GM12878 (cell line): ENCODE measurements around the gene CELF3. TPM values are rescaled to one million over a fixed set of nuclear protein-coding genes. Genes with fewer than 3 reads are reported as not detected.

Source experiments
- CHD4 ChIP-seq: fragments of 200-600 bp; sonication (generic); IDR thresholded peaks from 2 replicates; pipeline ENCODE4 v1.6.1; 2016; ENCODE audit warnings: mild to moderate bottlenecking
- EP300 ChIP-seq, 2 experiments: fragments of 150-350 bp in 1 of 2; IDR thresholded peaks; 2 replicates each; pipeline ENCODE4 v1.6.1; 2011 to 2012; ENCODE audit warnings: low read depth in 2 of 2, low read length in 2 of 2, borderline replicate concordance in 1 of 2, improper control_type of control experiment in 1 of 2, inconsistent platforms in 1 of 2; ENCODE audit not compliant: control insufficient read depth in 1 of 2
- EZH2 ChIP-seq: IDR thresholded peaks from 2 replicates; pipeline ENCODE4 v1.6.1; 2012; ENCODE audit warnings: low read depth, mild to moderate bottlenecking, control low read depth, inconsistent platforms, low read length, borderline replicate concordance; ENCODE audit not compliant: control insufficient read depth
- FOS ChIP-seq: IDR thresholded peaks from 3 replicates; pipeline ENCODE4 v1.6.1; 2011; ENCODE audit warnings: borderline replicate concordance; ENCODE audit not compliant: insufficient read length; ENCODE audit errors: extremely low read depth
- IRF4 ChIP-seq: IDR thresholded peaks from 2 replicates; pipeline ENCODE4 v1.6.1; 2011; ENCODE audit warnings: low read depth, low read length
- JUNB ChIP-seq: IDR thresholded peaks from 2 replicates; pipeline ENCODE4 v1.6.1; 2016; ENCODE audit warnings: antibody characterized with exemption, mild to moderate bottlenecking
- MTA2 ChIP-seq: fragments of 450-650 bp; IDR thresholded peaks from 2 replicates; pipeline ENCODE4 v1.6.1; 2016; ENCODE audit warnings: low read depth, mild to moderate bottlenecking, moderate library complexity
- POLR2AphosphoS2 ChIP-seq: IDR thresholded peaks from 2 replicates; pipeline ENCODE4 v1.6.1; 2011; ENCODE audit warnings: low read depth, mild to moderate bottlenecking, low read length, improper control_type of control experiment, moderate library complexity
- RAD51 ChIP-seq: fragments of 450-650 bp; IDR thresholded peaks from 2 replicates; pipeline ENCODE4 v1.6.1; 2016; ENCODE audit warnings: moderate library complexity, mild to moderate bottlenecking, inconsistent platforms
- SIN3A ChIP-seq: IDR thresholded peaks from 2 replicates; pipeline ENCODE4 v1.6.1; 2012; ENCODE audit warnings: low read depth, low read length, improper control_type of control experiment
- SMAD5 ChIP-seq: IDR thresholded peaks from 2 replicates; pipeline ENCODE4 v1.6.1; 2016; ENCODE audit warnings: antibody characterized with exemption, low read depth
- SPI1 ChIP-seq: IDR thresholded peaks from 2 replicates; pipeline ENCODE4 v1.6.1; 2011; ENCODE audit warnings: low read depth, mild to moderate bottlenecking, low read length, moderate library complexity, borderline replicate concordance; ENCODE audit not compliant: insufficient read depth
- YY1 ChIP-seq: IDR thresholded peaks from 2 replicates; pipeline ENCODE4 v1.6.1; 2011; ENCODE audit warnings: low read depth, mild to moderate bottlenecking, low read length
- polyA plus RNA-seq, 11 experiments: library from polyadenylated mRNA; depleted of rRNA in 4 of 11; unstranded in 6 of 11; stranded (reverse) in 5 of 11; fragments of >200 nt; fragmentation: Nextera tagmentation in 4 of 11; fragmentation: Illumina TruSeq in 1 of 11; extraction: Ambion mirVana in 4 of 11; extraction: Trizol in 1 of 11; gene quantifications; 1 replicate in 1 of 11; 2 replicates in 10 of 11; pipeline versions ENCODE4 v1.2.1 to v1.2.3, GENCODE V29; 2011 to 2016; ENCODE audit warnings: inconsistent platforms in 2 of 11, missing spikeins in 2 of 11, low read depth in 1 of 11
- total RNA-seq, 4 experiments: library from RNA; depleted of rRNA in 3 of 4; stranded (reverse); fragments of >200 nt in 3 of 4; fragmentation: Illumina TruSeq in 1 of 4; extraction: Trizol in 1 of 4; gene quantifications; 2 replicates each; pipeline versions ENCODE4 v1.2.1 to v1.2.3, GENCODE V29; 2013 to 2021
- TF ChIP-seq, protein P1 (sequence below): fragments of 450-650 bp; IDR thresholded peaks from 2 replicates; pipeline ENCODE4 v1.6.1; 2017; ENCODE audit warnings: mild to moderate bottlenecking, moderate library complexity
- TF ChIP-seq, protein P2 (sequence below): IDR thresholded peaks from 2 replicates; pipeline ENCODE4 v1.6.1; 2012; ENCODE audit warnings: low read length, inconsistent platforms
- TF ChIP-seq, protein P3 (sequence below), 3 experiments: IDR thresholded peaks in 2 of 3; conservative IDR thresholded peaks in 1 of 3; 2 replicates each; pipeline ENCODE4 v1.5.1; 2011; ENCODE audit warnings: low read depth in 3 of 3, low read length in 3 of 3, mild to moderate bottlenecking in 3 of 3, control low read depth in 2 of 3, moderate library complexity in 2 of 3, inconsistent platforms in 1 of 3, mixed read lengths in 1 of 3; ENCODE audit not compliant: control insufficient read depth in 2 of 3, insufficient read depth in 1 of 3; ENCODE audit errors: extremely low read depth in 1 of 3
- TF ChIP-seq, protein P4 (sequence below): fragments of 450-650 bp; IDR thresholded peaks from 2 replicates; pipeline ENCODE4 v1.6.1; 2017; ENCODE audit warnings: low read depth, mild to moderate bottlenecking, moderate library complexity
- TF ChIP-seq, protein P5 (sequence below): IDR thresholded peaks from 2 replicates; pipeline ENCODE4 v1.6.1; 2011; ENCODE audit warnings: low read depth, mild to moderate bottlenecking, low read length, moderate library complexity, borderline replicate concordance; ENCODE audit errors: extremely low read depth

Gene CELF3
- total and polyA plus RNA-seq, 10 of the 15 experiments (the other 5 are each of a cell fraction or from before 2014, with no cell fraction given): 0.09 TPM; not detected in 9

DNA sequence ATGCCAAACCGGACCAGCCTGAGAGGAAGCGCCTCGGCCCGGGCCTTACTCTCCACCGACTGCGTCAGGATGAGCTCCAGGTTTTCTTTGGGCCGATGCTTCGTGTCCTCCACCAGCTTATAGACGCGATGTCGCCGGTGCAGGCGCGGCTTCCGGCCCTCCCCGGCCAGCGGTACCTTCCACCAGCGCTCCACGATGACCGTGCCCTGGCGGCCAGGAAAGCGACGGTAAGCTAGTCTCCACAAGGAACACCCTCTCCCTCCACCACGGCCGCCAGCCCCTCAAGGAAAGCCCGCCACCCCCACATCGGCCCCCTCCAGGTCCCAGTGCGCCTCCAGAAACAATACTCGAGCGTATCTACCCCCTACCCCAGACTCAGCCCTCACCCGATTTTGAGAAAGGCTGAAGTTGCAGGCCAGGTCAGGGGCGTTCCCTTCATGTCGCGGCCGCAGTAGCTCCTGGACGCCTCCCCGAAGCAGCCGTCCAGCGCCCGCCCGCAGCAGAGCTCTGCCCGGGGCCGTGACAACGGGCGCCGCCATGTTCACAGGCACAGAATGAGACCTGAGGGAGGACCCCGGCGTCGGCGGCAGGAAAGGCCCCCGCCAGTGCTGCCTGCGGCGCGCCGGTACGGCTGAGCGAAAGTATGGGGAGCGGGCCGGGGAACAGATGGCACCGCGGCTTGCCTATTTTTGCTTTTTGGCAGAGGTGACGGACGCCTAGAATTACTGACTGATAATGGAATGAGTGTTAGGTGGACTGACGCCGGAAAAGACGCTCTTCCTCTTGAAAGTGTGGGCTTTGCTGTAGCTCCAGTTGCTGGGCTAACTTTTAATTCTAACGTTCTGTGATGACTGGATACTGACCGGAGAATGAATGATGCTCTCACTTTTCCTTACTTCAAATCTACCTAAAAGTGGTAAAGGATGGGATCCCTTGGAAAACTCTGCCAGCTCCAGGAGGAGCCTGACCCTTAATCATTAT lies 46.6 kb upstream of the CELF3 start, which contains the start of gene MRPL9 (continued):
- TF ChIP-seq, protein P1, sequence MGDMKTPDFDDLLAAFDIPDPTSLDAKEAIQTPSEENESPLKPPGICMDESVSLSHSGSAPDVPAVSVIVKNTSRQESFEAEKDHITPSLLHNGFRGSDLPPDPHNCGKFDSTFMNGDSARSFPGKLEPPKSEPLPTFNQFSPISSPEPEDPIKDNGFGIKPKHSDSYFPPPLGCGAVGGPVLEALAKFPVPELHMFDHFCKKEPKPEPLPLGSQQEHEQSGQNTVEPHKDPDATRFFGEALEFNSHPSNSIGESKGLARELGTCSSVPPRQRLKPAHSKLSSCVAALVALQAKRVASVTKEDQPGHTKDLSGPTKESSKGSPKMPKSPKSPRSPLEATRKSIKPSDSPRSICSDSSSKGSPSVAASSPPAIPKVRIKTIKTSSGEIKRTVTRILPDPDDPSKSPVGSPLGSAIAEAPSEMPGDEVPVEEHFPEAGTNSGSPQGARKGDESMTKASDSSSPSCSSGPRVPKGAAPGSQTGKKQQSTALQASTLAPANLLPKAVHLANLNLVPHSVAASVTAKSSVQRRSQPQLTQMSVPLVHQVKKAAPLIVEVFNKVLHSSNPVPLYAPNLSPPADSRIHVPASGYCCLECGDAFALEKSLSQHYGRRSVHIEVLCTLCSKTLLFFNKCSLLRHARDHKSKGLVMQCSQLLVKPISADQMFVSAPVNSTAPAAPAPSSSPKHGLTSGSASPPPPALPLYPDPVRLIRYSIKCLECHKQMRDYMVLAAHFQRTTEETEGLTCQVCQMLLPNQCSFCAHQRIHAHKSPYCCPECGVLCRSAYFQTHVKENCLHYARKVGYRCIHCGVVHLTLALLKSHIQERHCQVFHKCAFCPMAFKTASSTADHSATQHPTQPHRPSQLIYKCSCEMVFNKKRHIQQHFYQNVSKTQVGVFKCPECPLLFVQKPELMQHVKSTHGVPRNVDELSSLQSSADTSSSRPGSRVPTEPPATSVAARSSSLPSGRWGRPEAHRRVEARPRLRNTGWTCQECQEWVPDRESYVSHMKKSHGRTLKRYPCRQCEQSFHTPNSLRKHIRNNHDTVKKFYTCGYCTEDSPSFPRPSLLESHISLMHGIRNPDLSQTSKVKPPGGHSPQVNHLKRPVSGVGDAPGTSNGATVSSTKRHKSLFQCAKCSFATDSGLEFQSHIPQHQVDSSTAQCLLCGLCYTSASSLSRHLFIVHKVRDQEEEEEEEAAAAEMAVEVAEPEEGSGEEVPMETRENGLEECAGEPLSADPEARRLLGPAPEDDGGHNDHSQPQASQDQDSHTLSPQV: peak; percentile 87; the same call in 1 of the 2 replicates
- TF ChIP-seq POLR2AphosphoS2: no peak
- no peak for TF ChIP-seq EP300 (IDR thresholded peaks at IDR 0.05; ENCODE audit: borderline replicate concordance in 1 of 2, control insufficient read depth in 1 of 2, low read depth in 2 of 2, low read length in 2 of 2)
- TF ChIP-seq YY1: peak; percentile 99
- no peak for TF ChIP-seq SPI1
- TF ChIP-seq, protein P2, sequence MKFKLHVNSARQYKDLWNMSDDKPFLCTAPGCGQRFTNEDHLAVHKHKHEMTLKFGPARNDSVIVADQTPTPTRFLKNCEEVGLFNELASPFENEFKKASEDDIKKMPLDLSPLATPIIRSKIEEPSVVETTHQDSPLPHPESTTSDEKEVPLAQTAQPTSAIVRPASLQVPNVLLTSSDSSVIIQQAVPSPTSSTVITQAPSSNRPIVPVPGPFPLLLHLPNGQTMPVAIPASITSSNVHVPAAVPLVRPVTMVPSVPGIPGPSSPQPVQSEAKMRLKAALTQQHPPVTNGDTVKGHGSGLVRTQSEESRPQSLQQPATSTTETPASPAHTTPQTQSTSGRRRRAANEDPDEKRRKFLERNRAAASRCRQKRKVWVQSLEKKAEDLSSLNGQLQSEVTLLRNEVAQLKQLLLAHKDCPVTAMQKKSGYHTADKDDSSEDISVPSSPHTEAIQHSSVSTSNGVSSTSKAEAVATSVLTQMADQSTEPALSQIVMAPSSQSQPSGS: no peak
- no peak for TF ChIP-seq EZH2
- TF ChIP-seq MTA2: no peak
- TF ChIP-seq CHD4: no peak
- TF ChIP-seq, protein P3, sequence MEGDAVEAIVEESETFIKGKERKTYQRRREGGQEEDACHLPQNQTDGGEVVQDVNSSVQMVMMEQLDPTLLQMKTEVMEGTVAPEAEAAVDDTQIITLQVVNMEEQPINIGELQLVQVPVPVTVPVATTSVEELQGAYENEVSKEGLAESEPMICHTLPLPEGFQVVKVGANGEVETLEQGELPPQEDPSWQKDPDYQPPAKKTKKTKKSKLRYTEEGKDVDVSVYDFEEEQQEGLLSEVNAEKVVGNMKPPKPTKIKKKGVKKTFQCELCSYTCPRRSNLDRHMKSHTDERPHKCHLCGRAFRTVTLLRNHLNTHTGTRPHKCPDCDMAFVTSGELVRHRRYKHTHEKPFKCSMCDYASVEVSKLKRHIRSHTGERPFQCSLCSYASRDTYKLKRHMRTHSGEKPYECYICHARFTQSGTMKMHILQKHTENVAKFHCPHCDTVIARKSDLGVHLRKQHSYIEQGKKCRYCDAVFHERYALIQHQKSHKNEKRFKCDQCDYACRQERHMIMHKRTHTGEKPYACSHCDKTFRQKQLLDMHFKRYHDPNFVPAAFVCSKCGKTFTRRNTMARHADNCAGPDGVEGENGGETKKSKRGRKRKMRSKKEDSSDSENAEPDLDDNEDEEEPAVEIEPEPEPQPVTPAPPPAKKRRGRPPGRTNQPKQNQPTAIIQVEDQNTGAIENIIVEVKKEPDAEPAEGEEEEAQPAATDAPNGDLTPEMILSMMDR (IDR thresholded peaks at IDR 0.05 in 2 of 3, conservative IDR thresholded peaks at IDR 0.05 in 1 of 3; ENCODE audit: control insufficient read depth in 2 of 3, extremely low read depth in 1 of 3, insufficient read depth in 1 of 3, low read depth in 3 of 3, low read length in 3 of 3): no peak
- no peak for TF ChIP-seq FOS
- no peak for TF ChIP-seq IRF4
- TF ChIP-seq SMAD5: peak; percentile 66
- no peak for TF ChIP-seq JUNB
- TF ChIP-seq RAD51: 0 out of 2 replicates have a peak, but pooled peaks have one; percentile 14
- TF ChIP-seq SIN3A: peak; percentile 45; the same call in 1 of the 2 replicates
- TF ChIP-seq, protein P4, sequence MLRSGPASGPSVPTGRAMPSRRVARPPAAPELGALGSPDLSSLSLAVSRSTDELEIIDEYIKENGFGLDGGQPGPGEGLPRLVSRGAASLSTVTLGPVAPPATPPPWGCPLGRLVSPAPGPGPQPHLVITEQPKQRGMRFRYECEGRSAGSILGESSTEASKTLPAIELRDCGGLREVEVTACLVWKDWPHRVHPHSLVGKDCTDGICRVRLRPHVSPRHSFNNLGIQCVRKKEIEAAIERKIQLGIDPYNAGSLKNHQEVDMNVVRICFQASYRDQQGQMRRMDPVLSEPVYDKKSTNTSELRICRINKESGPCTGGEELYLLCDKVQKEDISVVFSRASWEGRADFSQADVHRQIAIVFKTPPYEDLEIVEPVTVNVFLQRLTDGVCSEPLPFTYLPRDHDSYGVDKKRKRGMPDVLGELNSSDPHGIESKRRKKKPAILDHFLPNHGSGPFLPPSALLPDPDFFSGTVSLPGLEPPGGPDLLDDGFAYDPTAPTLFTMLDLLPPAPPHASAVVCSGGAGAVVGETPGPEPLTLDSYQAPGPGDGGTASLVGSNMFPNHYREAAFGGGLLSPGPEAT: peak; percentile 99
- TF ChIP-seq, protein P5, sequence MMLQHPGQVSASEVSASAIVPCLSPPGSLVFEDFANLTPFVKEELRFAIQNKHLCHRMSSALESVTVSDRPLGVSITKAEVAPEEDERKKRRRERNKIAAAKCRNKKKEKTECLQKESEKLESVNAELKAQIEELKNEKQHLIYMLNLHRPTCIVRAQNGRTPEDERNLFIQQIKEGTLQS: peak; percentile 73; the same call in 1 of the 2 replicates
